Measurements from ENCODE around the gene FKRP. TPM values are rescaled to one million over a fixed set of nuclear protein-coding genes. Genes with fewer than 3 reads are reported as not detected.

The FKRP gene
- total and polyA plus RNA-seq, 2 of the 13 experiments (the other 11 are each of a cell fraction or from before 2014, with no cell fraction given), result 7.3 to 9.8 TPM

GRCh38 chr19:46714444-46715106 is 31.3 kb upstream of the FKRP start (continued):
- TF ChIP-seq ZNF646 (CRISPR knock-in tag; IDR thresholded peaks at IDR 0.05) (no peak), ATF7-NPFF (CRISPR knock-in tag; IDR thresholded peaks at IDR 0.05; ENCODE audit: low read depth) (no peak), ZNF580 (CRISPR knock-in tag; IDR thresholded peaks at IDR 0.05; ENCODE audit: borderline replicate concordance, low read depth) (no peak), ZFP62 (CRISPR knock-in tag; IDR thresholded peaks at IDR 0.05) (no peak), PBX2 (CRISPR knock-in tag; IDR thresholded peaks at IDR 0.05) (no peak), ZNF792 (CRISPR knock-in tag; IDR thresholded peaks at IDR 0.05) (no peak), ZNF768 (CRISPR knock-in tag; IDR thresholded peaks at IDR 0.05) (no peak), NR2F1 (CRISPR knock-in tag; IDR thresholded peaks at IDR 0.05) (no peak), ZNF629 (CRISPR knock-in tag; conservative IDR thresholded peaks at IDR 0.05) (peak; percentile 48; the same call in 1 of the 2 replicates), ZNF264 (CRISPR knock-in tag; IDR thresholded peaks at IDR 0.05) (peak; percentile 75), EHMT2 (IDR thresholded peaks at IDR 0.05; ENCODE audit: borderline replicate concordance, low read depth, low read length) (no peak), ELF3 (CRISPR knock-in tag; IDR thresholded peaks at IDR 0.05) (no peak), GLI4 (CRISPR knock-in tag; IDR thresholded peaks at IDR 0.05; ENCODE audit: borderline replicate concordance) (no peak), ZNF232 (CRISPR knock-in tag; IDR thresholded peaks at IDR 0.05; ENCODE audit: borderline replicate concordance) (0 out of 2 replicates have a peak, but pooled peaks have one; percentile 19), PRPF4 (IDR thresholded peaks at IDR 0.05; ENCODE audit: low read depth, low read length, poor library complexity, severe bottlenecking) (no peak), FOXP4 (CRISPR knock-in tag; IDR thresholded peaks at IDR 0.05) (no peak), ZNF569 (CRISPR knock-in tag; IDR thresholded peaks at IDR 0.05; ENCODE audit: borderline replicate concordance) (0 out of 2 replicates have a peak, but pooled peaks have one; percentile 48), SAP130 (CRISPR knock-in tag; IDR thresholded peaks at IDR 0.05; ENCODE audit: low read depth) (no peak; the same call in 1 of the 2 replicates), BRD4 (CRISPR knock-in tag; IDR thresholded peaks at IDR 0.05) (no peak), ZNF354B (CRISPR knock-in tag; IDR thresholded peaks at IDR 0.05) (no peak), CENPX (CRISPR knock-in tag; IDR thresholded peaks at IDR 0.05) (no peak)
